ENCODE data around the gene DYNLRB1. TPM values are rescaled to one million over a fixed set of nuclear protein-coding genes. Genes with fewer than 3 reads are reported as not detected.

The DYNLRB1 gene
- polyA plus RNA-seq, 3 donors: 139 to 166 (median 148) TPM

DNA sequence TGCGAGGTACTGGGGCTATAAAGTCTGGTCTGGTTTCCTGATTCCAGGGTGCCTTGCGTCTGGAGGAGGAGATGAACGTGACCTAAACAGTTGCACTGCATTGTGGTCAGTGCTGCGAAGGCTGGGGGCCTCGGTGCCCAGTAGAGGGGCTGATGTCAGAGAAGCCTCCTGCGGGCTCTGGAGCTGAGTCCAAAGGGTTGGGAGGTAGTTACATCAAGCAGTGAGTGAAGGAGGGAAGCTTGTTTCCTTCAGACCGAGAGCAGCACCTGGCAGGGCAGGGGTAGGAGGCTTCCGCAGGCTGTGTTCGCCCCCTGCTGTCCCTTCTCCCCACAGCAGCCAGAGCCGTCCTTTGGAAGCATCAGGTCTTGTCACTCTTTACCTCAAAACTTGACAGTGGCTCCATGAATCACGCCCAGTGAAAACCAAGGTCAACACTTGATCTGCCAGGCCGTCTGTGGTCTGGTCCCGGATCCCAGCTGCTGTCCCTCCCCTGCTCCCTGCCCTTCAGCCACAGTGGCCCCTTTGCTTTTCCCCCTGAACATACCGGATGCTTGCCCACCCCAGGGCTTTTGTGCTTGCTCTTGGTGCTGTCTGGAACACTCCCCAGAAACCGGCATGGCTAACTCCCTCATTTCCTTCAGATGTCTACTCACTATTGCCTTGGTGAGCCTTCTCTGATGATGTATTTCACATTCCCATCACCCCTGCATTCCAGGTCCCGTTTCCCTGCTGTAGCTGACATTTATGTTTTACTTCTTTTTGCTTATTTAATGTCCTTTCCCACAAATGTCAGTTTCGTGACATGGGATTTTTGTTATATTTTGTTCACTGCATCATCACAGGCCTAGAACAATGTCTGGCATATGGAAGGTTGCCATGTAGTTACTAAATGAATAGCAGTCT lies 7.0 kb downstream of the DYNLRB1 start:
- H3K79me2 ChIP-seq (ENCODE audit: insufficient read depth, low read length): peaks cover 79% of the 10 kb centered on the region
- H4K20me1 ChIP-seq (ENCODE audit: insufficient read depth, low read length): peaks cover 86% of the 10 kb centered on the region
- H3K4me2 ChIP-seq (replicated peaks; ENCODE audit: extremely low read depth, low read length, poor library complexity, severe bottlenecking): no peak overlapping the region
- TF ChIP-seq CTCF (IDR thresholded peaks at IDR 0.05): peak; percentile 29
- H3K27ac Mint-ChIP-seq: peak overlapping the region in 5 of 7 donors; percentile 2 to 67 (median 46)
- peaks cover 0 to 2% (median 0%) of the 10 kb centered on the region in 3 donors for H3K27me3 Mint-ChIP-seq (ENCODE audit: low read depth in 3 of 3)
- H3K36me3 Mint-ChIP-seq: peaks cover 46 to 77% of the 10 kb centered on the region in 2 donors
- peaks cover 9% of the 10 kb centered on the region for H3K4me1 Mint-ChIP-seq
- no peak overlapping the region for H3K4me3 ChIP-seq (replicated peaks in 1 of 3; ENCODE audit: low read depth in 2 of 3, low read length in 3 of 3)
- no peak overlapping the region for H3K9ac ChIP-seq (ENCODE audit: insufficient read depth, low read length, poor library complexity, severe bottlenecking)
- intact Hi-C loops (cut with micrococcal nuclease): loop anchor here in 1 of 2 donors (5.0 kb wide), 1 partner anchor 221 kb away; the partner anchor contains the start of gene AHCY
- no peaks in the 10 kb centered on the region for H3K27me3 ChIP-seq (ENCODE audit: control insufficient read depth in 2 of 2, insufficient read depth in 2 of 2, low read length in 2 of 2)
- H3K9me3 ChIP-seq (replicated peaks in 1 of 2; ENCODE audit: control insufficient read depth in 1 of 2, insufficient read depth in 1 of 2, low read length in 2 of 2): no peaks in the 10 kb centered on the region
- no peaks in the 10 kb centered on the region for H3K9me3 Mint-ChIP-seq
- no peak overlapping the region for H2AFZ ChIP-seq (ENCODE audit: insufficient read depth, low read depth, low read length, poor library complexity, severe bottlenecking)
- DNase-seq: peak in 1 of 3 donors; percentile 16
- H3K27ac ChIP-seq (ENCODE audit: low read depth in 1 of 2, low read length in 2 of 2): peak overlapping the region in 1 of 2 donors; percentile 20
- peak overlapping the region in 1 of 2 donors; percentile 51 for H3K4me3 Mint-ChIP-seq
- WGBS (ENCODE audit: insufficient coverage): 56% methylated on average over 15 of the region's 17 CpGs
- peaks cover 23 to 77% of the 10 kb centered on the region in 2 donors for H3K36me3 ChIP-seq (replicated peaks in 1 of 2; ENCODE audit: control insufficient read depth in 1 of 2, insufficient read depth in 2 of 2, low read length in 2 of 2)
- H3K4me1 ChIP-seq (ENCODE audit: control insufficient read depth in 1 of 2, insufficient read depth in 2 of 2, low read length in 2 of 2): no peaks in the 10 kb centered on the region

DNA sequence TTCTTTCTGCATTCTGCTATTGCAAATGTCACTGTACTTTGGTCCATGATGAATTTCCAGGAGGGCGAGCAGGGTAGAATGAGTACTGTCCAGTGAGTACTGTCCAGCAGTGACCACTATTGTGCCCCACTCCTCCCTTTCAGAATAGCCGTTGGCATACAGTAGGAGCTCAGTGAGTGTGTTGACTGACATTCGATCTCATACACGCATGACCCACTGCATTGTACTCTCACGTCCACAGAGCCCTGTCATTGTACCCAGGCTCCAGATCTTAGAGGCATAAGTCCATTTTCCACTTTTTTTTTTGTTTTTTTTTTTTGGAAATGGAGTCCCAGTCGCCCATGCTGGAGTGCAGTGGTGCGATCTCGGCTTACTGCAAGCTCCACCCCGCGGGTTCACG lies 8.2 kb downstream of the DYNLRB1 start:
- peaks cover 85% of the 10 kb centered on the region for H4K20me1 ChIP-seq (ENCODE audit: insufficient read depth, low read length)
- H3K4me1 Mint-ChIP-seq: peaks cover 7% of the 10 kb centered on the region
- no peak overlapping the region for H2AFZ ChIP-seq (ENCODE audit: insufficient read depth, low read depth, low read length, poor library complexity, severe bottlenecking)
- H3K27ac ChIP-seq (ENCODE audit: low read depth in 1 of 2, low read length in 2 of 2): no peak overlapping the region
- H3K4me1 ChIP-seq (ENCODE audit: control insufficient read depth in 1 of 2, insufficient read depth in 2 of 2, low read length in 2 of 2): no peaks in the 10 kb centered on the region
- H3K4me2 ChIP-seq (replicated peaks; ENCODE audit: extremely low read depth, low read length, poor library complexity, severe bottlenecking): no peak overlapping the region
- H3K4me3 Mint-ChIP-seq: no peak overlapping the region
- H3K9me3 ChIP-seq (replicated peaks in 1 of 2; ENCODE audit: control insufficient read depth in 1 of 2, insufficient read depth in 1 of 2, low read length in 2 of 2): no peaks in the 10 kb centered on the region
- H3K36me3 Mint-ChIP-seq: peaks cover 58 to 84% of the 10 kb centered on the region in 2 donors
- WGBS (ENCODE audit: insufficient coverage): 98% methylated on average over 9 of the region's 11 CpGs
- no peak overlapping the region for H3K4me3 ChIP-seq (replicated peaks in 1 of 3; ENCODE audit: low read depth in 2 of 3, low read length in 3 of 3)
- intact Hi-C loops (cut with micrococcal nuclease): loop anchor here in 1 of 2 donors (5.0 kb wide), 1 partner anchor 222 kb away; the partner anchor contains the start of gene AHCY
- no peaks in the 10 kb centered on the region for H3K9me3 Mint-ChIP-seq
- peaks cover 35 to 88% of the 10 kb centered on the region in 2 donors for H3K36me3 ChIP-seq (replicated peaks in 1 of 2; ENCODE audit: control insufficient read depth in 1 of 2, insufficient read depth in 2 of 2, low read length in 2 of 2)
- no peak for DNase-seq
- no peak overlapping the region for H3K9ac ChIP-seq (ENCODE audit: insufficient read depth, low read length, poor library complexity, severe bottlenecking)
- H3K27me3 Mint-ChIP-seq (ENCODE audit: low read depth in 3 of 3): peaks cover 0 to 2% (median 0%) of the 10 kb centered on the region in 3 donors
- no peaks in the 10 kb centered on the region for H3K27me3 ChIP-seq (ENCODE audit: control insufficient read depth in 2 of 2, insufficient read depth in 2 of 2, low read length in 2 of 2)
- H3K27ac Mint-ChIP-seq: no peak overlapping the region
- peaks cover 67% of the 10 kb centered on the region for H3K79me2 ChIP-seq (ENCODE audit: insufficient read depth, low read length)
- TF ChIP-seq CTCF (IDR thresholded peaks at IDR 0.05): no peak
